ENCODE measurements around the gene ALX4. TPM values are rescaled to one million over a fixed set of nuclear protein-coding genes. Genes with fewer than 3 reads are reported as not detected.

ALX4 gene
- total RNA-seq, 1 donor from 2014 or later: not detected

DNA sequence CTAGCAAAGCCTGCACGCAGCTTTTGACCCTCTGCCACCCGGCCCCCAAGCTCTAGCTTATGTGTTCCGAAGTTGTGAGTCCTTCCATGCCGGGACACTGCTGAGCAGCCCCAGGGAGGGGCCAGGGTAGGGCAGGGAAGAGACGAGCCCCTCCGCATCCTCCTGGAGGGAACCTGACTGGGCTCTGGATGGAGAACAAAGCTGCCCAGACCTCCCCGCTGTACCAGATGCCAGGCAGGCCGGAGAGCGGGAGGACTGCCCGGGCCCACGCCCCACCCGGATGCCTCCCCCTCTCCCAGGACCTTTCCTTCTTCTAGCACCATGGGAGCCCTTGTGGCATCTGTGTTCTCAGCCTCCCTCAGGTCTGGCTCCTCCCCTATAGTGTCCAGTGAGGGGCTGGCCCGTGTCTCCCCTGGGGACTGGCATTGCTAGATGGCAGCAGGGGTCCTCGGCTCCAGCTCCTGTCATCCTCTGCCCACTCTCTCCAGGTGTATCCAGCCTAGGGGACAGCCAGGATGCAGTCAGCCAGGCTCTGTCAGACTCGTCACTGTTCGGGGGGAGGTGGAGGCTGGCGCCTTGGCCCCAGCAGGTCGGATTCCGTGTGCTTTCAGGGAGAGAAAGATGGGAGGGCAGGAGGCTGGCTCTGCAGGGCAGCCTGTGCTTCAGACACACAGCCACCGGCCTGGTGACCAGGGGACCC, 46.1 kb downstream of the ALX4 start:
- no peak for DNase-seq (ENCODE audit: extremely low spot score in 2 of 2)
- TF ChIP-seq, protein P1, sequence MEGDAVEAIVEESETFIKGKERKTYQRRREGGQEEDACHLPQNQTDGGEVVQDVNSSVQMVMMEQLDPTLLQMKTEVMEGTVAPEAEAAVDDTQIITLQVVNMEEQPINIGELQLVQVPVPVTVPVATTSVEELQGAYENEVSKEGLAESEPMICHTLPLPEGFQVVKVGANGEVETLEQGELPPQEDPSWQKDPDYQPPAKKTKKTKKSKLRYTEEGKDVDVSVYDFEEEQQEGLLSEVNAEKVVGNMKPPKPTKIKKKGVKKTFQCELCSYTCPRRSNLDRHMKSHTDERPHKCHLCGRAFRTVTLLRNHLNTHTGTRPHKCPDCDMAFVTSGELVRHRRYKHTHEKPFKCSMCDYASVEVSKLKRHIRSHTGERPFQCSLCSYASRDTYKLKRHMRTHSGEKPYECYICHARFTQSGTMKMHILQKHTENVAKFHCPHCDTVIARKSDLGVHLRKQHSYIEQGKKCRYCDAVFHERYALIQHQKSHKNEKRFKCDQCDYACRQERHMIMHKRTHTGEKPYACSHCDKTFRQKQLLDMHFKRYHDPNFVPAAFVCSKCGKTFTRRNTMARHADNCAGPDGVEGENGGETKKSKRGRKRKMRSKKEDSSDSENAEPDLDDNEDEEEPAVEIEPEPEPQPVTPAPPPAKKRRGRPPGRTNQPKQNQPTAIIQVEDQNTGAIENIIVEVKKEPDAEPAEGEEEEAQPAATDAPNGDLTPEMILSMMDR (IDR thresholded peaks at IDR 0.05): no peak
- no peak for TF ChIP-seq POLR2AphosphoS5 (IDR thresholded peaks at IDR 0.05; ENCODE audit: insufficient read depth in 1 of 2, low read depth in 1 of 2)
- TF ChIP-seq POLR2A (IDR thresholded peaks at IDR 0.05): no peak
- Histone ChIP-seq H3K27me3 (no peaks in the 10 kb centered on the region), H3K9me3 (no peaks in the 10 kb centered on the region), H3K4me3 (no peak overlapping the region), H3K36me3 (no peaks in the 10 kb centered on the region), H3K27ac (no peak overlapping the region), H3K4me1 (no peaks in the 10 kb centered on the region)
- intact Hi-C loops (cut with DNase I): no loop called here

DNA sequence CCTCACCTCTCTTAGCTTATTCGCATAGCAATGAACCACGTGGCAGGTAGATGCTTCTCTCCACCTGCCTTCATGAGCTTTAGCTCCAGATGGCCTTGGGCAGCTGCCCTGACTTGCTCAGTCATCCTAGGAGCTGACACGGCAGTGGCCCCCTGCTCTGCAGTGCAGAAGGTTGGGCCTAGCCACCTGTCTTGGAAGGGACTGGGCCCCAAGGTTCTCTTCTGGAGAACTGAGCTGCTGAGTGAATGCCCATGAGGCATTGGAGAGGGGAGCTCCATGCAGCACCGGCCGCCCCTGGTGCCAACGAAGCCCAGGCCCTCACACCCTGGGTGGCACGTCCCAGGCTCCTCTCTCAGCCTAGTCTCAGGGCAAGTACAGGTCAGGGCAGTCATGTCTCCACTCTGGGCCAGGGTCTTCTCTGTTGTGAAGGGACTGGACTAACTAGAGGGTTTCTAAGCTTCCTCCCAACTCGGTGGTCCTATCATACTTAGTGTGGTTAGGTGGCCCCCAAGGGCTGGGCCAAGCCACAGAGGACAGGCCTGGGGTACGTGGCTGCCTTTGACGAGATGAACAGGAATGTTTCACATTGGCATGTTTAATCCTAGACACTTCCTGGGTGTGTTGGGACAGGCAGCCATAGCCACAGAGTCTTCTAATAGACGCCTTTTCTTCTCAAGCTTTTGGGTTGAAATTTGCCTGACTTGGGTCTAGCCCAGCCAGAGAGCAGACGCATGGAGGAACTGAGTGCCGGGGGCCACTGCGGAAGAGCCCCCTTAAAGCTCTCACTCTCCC, 47.9 kb downstream of the ALX4 start:
- Histone ChIP-seq H3K27ac (no peak overlapping the region), H3K9me3 (no peaks in the 10 kb centered on the region), H3K4me3 (no peak overlapping the region), H3K4me1 (no peaks in the 10 kb centered on the region), H3K27me3 (no peaks in the 10 kb centered on the region), H3K36me3 (no peaks in the 10 kb centered on the region)
- intact Hi-C loops (cut with DNase I): no loop called here
- no peak for DNase-seq (ENCODE audit: extremely low spot score in 2 of 2)
- TF ChIP-seq POLR2A (IDR thresholded peaks at IDR 0.05): no peak
- TF ChIP-seq POLR2AphosphoS5 (IDR thresholded peaks at IDR 0.05; ENCODE audit: insufficient read depth in 1 of 2, low read depth in 1 of 2): no peak
- TF ChIP-seq, protein P1 (IDR thresholded peaks at IDR 0.05): no peak

DNA sequence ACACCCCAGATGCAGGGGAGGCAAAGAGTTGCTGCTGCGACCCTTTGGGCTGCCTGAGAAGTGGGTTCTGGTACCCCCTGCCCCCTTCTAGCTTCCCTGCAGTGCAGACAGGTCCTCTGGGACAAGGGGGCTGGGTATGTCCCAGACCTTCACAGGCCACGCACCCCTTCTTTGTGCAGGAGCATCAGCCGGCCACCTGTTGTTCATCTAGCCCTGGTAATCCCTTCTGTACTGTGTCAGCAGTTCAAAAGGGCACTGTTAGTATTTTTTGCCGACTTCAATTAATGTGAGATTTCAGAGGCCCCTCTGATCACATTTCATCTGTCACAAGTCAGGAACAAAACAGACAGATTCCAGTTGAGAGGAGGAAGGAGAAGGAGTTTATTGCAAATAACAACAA, 49.9 kb downstream of the ALX4 start:
- no peak for DNase-seq (ENCODE audit: extremely low spot score in 2 of 2)

DNA sequence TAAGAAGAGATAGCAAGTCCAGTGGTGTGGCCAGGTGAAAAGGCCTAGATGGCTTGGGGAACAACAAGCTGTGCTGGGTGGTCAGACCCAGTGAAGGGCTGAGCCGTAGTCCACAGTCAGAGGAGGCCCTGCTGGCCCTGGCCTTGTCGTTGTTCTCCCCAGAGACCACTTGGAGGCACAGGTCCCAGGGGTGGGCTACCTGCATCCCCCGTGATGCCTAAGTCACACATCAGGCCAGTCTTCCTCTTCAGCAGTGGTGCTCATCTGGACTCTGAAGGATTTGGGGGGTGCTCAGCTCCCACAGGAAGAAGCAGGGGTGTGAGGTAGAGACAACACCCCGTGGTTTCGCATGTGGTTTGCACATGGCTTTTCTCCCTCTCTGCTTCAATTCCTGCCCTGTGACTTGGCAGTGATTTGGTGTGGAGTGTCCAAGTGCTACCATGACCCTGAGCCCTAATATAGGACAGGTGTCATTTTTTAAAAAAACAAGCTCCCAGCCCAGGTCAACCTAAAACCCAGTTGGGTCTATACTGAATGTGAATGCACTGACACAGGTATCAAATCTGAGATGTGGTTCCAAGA, 51.0 kb downstream of the ALX4 start:
- TF ChIP-seq POLR2A (IDR thresholded peaks at IDR 0.05): no peak
- TF ChIP-seq, protein P1 (IDR thresholded peaks at IDR 0.05): no peak
- no peak for TF ChIP-seq POLR2AphosphoS5 (IDR thresholded peaks at IDR 0.05; ENCODE audit: insufficient read depth in 1 of 2, low read depth in 1 of 2)
- no peaks in the 10 kb centered on the region for H3K36me3 ChIP-seq
- no peaks in the 10 kb centered on the region for H3K9me3 ChIP-seq
- DNase-seq (ENCODE audit: extremely low spot score in 2 of 2): no peak
- intact Hi-C loops (cut with DNase I): no loop called here
- H3K27me3 ChIP-seq: no peaks in the 10 kb centered on the region
- no peak overlapping the region for H3K4me3 ChIP-seq
- no peaks in the 10 kb centered on the region for H3K4me1 ChIP-seq
- no peak overlapping the region for H3K27ac ChIP-seq

More for the DNA sequence above, 49.9 kb downstream of the ALX4 start:
- TF ChIP-seq POLR2AphosphoS5 (IDR thresholded peaks at IDR 0.05; ENCODE audit: insufficient read depth in 1 of 2, low read depth in 1 of 2) (no peak), POLR2A (IDR thresholded peaks at IDR 0.05) (no peak)
- TF ChIP-seq, protein P1 (IDR thresholded peaks at IDR 0.05): no peak
- intact Hi-C loops (cut with DNase I): no loop called here
- H3K27me3 ChIP-seq: no peaks in the 10 kb centered on the region
- H3K9me3 ChIP-seq: no peaks in the 10 kb centered on the region
- H3K4me3 ChIP-seq: no peak overlapping the region
- H3K27ac ChIP-seq: no peak overlapping the region
- no peaks in the 10 kb centered on the region for H3K36me3 ChIP-seq
- H3K4me1 ChIP-seq: no peaks in the 10 kb centered on the region

DNA sequence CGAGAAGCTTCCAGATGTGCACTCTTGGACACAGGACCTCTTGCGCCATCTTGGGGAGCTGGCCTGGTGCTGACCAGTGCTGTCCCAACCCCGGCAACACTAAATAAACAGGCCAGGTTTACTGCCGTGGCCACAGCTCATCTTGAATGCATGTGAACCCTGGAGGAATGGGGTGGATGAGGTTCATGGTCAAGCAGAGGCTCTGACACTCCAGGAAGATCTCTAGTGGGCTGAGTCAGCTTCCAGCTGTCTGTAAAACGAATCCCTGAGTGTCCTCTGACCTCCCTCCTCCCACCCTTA, 51.8 kb downstream of the ALX4 start:
- no peaks in the 10 kb centered on the region for H3K27me3 ChIP-seq
- H3K9me3 ChIP-seq: peaks cover 4% of the 10 kb centered on the region
- H3K27ac ChIP-seq: no peak overlapping the region
- TF ChIP-seq POLR2A (IDR thresholded peaks at IDR 0.05): no peak
- TF ChIP-seq, protein P1 (IDR thresholded peaks at IDR 0.05): no peak
- TF ChIP-seq POLR2AphosphoS5 (IDR thresholded peaks at IDR 0.05; ENCODE audit: insufficient read depth in 1 of 2, low read depth in 1 of 2): no peak
- no peaks in the 10 kb centered on the region for H3K4me1 ChIP-seq
- H3K4me3 ChIP-seq: no peak overlapping the region
- H3K36me3 ChIP-seq: no peaks in the 10 kb centered on the region
- intact Hi-C loops (cut with DNase I): no loop called here
- no peak for DNase-seq (ENCODE audit: extremely low spot score in 2 of 2)
